Germinal center (tissue), 1 donor: ENCODE results near the gene FRAT1.
"Not testable (repeated sequence)": the region's sequence is repeated elsewhere in the genome, so short reads cannot be mapped to it uniquely, and the experiment has no call there.

Source experiments
- DNase-seq: peaks from one replicate; pipeline ENCODE4 v3.0.0; 2012; ENCODE audit warnings: mixed read lengths, low spot score

The FRAT1 gene

GRCh38 chr10:97318772-97319651 is at the start of gene FRAT1:
TSS of gene FRAT1 (plus strand) at chr10:97319271. CDS start at chr10:97319454, 183 bp downstream.
- peak; percentile 78 for DNase-seq

DNA sequence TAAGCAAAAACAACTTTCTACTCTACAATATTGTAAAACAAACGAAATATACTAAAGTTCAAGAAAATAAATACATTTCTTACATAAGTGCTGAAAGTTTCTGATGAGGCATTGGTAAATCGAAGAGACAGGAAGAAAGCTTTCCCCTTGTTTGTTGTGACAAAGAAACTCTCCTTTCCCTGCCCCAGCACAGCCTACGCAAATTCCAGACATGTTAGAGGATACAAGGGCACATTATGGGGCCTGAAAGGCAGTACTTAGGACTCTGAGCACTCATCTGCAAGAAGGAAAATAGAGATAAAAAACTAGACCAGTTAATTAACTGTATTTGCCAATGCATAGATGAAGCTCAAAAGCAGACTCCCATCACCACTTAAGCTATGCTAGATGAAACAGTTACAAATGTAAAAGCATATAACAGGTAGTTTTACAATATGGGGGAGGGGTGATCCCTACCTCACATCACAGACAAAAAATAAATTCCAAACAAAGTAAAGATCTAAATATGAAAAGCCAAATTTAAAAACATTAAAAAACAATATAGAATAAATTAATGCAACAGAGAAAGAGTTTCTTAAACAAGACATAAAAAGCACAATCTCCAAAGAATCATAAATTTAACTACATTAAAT is 48.4 kb upstream of the FRAT1 start:
- no peak for DNase-seq

DNA sequence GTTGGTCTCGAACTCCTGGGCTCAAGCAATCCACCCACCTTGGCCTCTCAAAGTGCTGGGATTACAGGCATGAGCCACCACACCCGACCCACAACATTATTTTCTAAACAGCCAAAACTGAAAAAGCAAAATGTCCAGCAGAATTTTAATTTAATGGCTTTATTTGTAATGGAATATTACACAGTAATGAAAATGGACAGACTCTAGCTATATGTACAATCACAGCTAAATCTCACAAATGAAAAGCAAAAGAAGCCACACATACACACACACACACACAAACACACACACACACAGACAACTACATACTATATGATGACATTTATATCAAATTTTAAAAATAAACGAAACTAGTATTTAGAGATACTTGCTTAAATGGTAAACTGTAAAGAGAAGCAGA is 45.4 kb upstream of the FRAT1 start:
- DNase-seq, result no peak

- peak; percentile 54 for DNase-seq
These were observed 44.2 kb upstream of the FRAT1 start for GRCh38 chr10:97274828-97275227.

GRCh38 chr10:97277551-97277950 is 41.5 kb upstream of the FRAT1 start:
- peak; percentile 40 for DNase-seq

- peak; percentile 52 for DNase-seq
These were observed 40.5 kb upstream of the FRAT1 start for GRCh38 chr10:97278491-97278989.

GRCh38 chr10:97279121-97279815 is 39.8 kb upstream of the FRAT1 start:
- no peak for DNase-seq

DNA sequence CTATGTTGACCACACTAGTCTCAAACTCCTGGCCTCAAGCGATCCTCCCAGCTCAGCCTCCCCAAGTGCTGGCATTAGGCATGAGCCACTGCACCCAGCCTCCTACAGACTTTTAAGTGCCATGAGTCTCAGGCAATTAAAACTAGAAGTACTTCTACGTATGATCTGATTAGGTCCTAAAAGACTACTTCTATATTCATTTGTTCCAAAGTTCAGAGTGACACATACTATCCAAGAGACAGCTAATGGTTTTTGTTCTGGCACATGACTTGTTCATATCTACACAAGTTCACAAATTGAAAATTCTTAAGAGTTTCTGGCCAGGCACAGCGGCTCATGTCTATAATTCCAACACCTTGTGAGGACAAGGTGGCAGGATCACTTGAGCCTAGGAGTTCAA is 38.3 kb upstream of the FRAT1 start:
- no peak for DNase-seq

DNA sequence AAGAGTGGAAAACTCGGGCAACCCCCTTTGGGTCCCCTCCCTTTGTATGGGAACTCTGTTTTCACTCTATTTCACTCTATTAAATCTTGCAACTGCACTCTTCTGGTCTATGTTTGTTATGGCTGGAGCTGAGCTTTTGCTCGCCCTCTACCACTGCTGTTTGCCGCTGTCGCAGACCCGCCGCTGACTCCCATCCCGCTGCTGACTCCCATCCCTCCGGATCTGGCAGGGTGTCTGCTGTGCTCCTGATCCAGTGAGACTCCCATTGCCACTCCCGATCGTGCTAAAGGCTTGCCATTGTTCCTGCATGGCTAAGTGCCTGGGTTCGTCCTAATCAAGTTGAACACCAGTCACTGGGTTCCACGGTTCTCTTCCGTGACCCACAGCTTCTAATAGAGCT is 29.0 kb upstream of the FRAT1 start:
- DNase-seq, result not testable (repeated sequence)

- DNase-seq, result not testable (repeated sequence)
These were observed 28.3 kb upstream of the FRAT1 start for GRCh38 chr10:97290576-97291356.

- DNase-seq, result no peak
These were observed 27.5 kb upstream of the FRAT1 start for GRCh38 chr10:97291357-97292096.

DNA sequence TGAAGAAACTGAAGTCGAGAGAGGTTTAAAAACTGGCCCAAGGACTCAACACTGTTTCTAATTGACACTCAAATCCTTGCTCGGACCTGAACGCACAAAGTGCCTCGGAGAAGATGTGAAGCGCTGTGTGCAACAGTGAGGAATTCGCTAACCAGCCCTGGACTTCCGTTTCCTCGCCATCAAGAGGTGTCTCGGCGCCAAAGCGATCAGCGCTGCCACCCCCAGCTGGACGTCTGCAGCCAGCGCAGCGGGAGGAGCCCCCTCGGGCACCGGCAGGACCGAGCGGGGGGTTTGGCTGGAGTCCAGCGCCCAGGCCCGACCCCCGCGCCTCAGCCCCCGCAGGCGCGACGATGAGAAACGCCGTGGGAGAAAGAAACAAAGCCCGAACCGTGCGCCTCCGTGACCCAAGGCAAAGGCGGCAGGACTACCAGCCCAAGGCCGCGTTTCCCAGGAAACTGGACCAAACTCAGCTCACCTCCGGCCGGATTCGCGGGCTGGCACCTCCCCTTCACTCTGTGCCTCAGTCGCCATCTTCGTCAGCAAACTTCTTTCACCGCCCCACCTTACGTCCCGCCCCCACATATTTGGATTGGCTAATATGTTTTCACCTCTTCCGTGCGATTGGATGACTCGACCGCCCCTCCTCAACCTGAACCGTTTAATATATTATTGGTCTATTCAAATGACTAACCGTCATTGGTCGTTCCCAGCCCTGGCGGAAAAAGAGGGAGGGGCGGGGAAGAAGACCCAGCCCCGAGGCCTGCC is 26.8 kb upstream of the FRAT1 start, which contains the start of gene ARHGAP19:
Gene ARHGAP19, minus strand, starts transcription at position 541 of the 765 bp plus-strand sequence. Its CDS starts 10 bp downstream, at position 531.
- DNase-seq, result peak; percentile 98

GRCh38 chr10:97292862-97293198 is 26.2 kb upstream of the FRAT1 start:
- DNase-seq, result no peak

GRCh38 chr10:97297556-97298222 is 21.4 kb upstream of the FRAT1 start:
- no peak for DNase-seq

DNA sequence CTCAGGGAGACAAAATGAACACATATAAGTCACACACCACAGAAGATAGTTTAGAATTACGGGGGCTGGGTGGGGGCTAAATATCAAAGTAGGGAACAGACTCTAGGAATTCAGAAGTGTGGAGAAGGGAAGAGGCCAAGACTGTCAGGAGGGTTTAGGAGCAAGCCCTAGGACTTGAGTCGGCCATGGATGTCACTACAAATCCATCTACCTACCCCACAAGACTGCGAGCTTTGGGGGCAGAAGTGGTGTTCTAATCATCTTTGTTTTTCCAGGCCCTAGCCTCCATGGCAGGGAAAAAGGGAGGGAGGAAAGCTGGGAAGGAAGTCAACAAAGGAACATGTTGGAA is 20.9 kb upstream of the FRAT1 start:
- no peak for DNase-seq

- no peak for DNase-seq
These were observed 18.1 kb upstream of the FRAT1 start for GRCh38 chr10:97300980-97301379.

DNA sequence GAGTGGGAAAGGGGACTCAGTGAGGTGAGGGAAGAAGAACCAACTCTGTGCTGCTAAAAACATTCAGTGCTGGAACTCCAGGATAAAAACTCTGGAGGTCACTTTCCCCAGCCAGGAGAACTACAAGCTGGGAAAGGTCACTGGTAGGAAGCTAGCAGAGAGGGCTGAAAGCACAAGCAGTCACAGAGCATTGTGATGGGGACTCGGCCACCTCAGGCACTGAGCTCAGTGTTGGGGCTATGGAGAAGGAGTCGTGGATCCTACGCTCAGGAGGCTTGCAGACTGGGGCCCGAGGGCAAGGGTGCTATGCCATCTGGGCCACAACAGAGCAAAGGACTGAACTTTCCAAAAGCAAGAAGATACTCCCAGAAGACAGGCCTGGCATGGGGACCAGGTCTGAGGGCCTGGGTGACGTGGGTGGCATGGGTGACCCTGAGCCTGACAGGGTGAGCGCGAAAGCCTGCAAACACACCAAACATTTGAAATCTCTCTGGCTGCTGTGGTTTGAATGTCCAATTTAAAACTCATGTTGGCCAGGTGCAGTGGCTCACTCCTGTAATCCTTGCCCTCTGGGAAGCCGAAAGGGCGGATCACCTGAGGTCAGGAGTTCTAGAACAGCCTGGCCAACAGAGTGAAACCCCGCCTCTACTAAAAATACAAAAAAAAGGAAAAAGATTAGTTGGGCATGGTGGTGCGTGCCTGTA is 16.8 kb upstream of the FRAT1 start:
- DNase-seq, result no peak

DNA sequence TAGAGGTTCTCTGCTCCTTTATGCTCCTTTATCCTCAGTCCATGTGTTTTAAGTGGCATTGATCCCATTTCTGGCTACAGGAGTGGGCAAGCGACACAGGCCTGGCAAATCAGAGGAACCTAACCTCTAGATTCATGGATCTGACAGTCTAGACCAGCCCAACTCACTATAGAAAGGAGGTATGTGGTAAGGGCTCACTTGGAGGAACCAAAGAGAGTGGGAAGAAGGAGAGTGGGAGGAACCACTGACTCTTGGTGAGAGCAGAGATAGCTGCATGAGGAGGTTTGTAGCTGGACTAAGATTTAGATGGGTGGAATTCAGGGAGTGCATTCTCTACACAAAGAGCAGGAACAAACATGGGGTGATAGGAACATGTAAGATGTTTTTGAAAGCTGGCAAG is 11.6 kb upstream of the FRAT1 start:
- no peak for DNase-seq
